Measurements from ENCODE around the gene PIGL.

PIGL gene

DNA sequence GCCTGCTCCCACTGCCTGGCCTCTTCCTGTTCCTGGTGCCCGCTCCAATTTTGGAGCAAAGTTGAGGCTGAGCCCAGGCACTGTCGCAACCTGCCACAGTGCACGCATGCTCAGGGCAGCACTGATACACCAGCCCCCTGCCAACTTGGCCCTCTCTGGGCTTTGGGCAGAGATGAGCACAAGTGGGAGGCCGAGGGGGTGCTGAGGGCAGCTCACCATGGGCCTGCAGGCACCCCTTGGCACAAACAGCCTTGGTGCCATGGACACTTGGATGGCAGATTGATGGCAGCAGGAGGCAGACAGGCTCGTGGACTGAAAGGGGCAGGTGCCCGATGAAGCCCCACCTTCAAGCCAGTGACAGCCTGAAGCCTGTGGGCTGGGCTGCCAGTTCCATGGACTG is 42.9 kb downstream of the PIGL start:
- no peak overlapping the region for H3K4me3 ChIP-seq (ENCODE audit: low read length)
- no peak overlapping the region for H2AFZ ChIP-seq (ENCODE audit: low read length)
- H3K79me2 ChIP-seq (ENCODE audit: low read length) = no peaks in the 10 kb centered on the region
- no peaks in the 10 kb centered on the region for H3K27me3 ChIP-seq (replicated peaks; ENCODE audit: insufficient read depth, low read length)
- no peaks in the 10 kb centered on the region for H3F3A ChIP-seq (ENCODE audit: insufficient read depth, low read length)
- TF ChIP-seq, protein P1, sequence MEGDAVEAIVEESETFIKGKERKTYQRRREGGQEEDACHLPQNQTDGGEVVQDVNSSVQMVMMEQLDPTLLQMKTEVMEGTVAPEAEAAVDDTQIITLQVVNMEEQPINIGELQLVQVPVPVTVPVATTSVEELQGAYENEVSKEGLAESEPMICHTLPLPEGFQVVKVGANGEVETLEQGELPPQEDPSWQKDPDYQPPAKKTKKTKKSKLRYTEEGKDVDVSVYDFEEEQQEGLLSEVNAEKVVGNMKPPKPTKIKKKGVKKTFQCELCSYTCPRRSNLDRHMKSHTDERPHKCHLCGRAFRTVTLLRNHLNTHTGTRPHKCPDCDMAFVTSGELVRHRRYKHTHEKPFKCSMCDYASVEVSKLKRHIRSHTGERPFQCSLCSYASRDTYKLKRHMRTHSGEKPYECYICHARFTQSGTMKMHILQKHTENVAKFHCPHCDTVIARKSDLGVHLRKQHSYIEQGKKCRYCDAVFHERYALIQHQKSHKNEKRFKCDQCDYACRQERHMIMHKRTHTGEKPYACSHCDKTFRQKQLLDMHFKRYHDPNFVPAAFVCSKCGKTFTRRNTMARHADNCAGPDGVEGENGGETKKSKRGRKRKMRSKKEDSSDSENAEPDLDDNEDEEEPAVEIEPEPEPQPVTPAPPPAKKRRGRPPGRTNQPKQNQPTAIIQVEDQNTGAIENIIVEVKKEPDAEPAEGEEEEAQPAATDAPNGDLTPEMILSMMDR (IDR thresholded peaks at IDR 0.05; ENCODE audit: low read length) = no peak
- no peak for TF ChIP-seq EZH2 (optimal IDR thresholded peaks at IDR 0.05; ENCODE audit: low read depth, low read length)
- H3K4me1 ChIP-seq (ENCODE audit: low read length) = no peaks in the 10 kb centered on the region
- DNase-seq = no peak
- H3K9me3 ChIP-seq (replicated peaks; ENCODE audit: insufficient read depth, low read length) = no peaks in the 10 kb centered on the region
- no peaks in the 10 kb centered on the region for H3K36me3 ChIP-seq (replicated peaks; ENCODE audit: insufficient read depth, low read length)
- no peak overlapping the region for H3K4me2 ChIP-seq (ENCODE audit: low read depth, low read length)
- H4K20me1 ChIP-seq (ENCODE audit: insufficient read depth, low read length) = no peaks in the 10 kb centered on the region
- no peaks in the 10 kb centered on the region for H3K9me2 ChIP-seq (replicated peaks; ENCODE audit: insufficient read depth, low read length)
- H3K9ac ChIP-seq (ENCODE audit: low read length) = no peak overlapping the region
- no peak overlapping the region for H3K27ac ChIP-seq (ENCODE audit: low read length)

DNA sequence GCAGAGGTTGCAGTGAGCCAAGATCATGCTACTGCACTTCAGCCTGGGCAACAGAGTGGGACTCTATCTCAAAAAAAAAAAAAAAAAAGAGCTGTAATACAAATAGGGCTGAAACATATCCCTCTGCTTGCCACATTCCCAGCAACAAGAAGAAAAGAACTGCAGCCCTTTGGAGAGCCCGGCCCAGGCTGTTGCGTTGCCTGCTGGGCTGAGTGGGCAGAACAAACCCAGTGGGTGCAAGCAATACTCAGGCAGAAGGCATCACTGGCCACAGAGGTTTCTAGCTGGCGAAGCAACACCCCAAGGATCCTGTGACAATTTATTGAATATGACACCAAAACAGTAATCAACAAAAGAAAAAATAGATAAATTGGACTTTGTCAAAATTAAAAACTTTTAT is 44.0 kb downstream of the PIGL start:
- Histone ChIP-seq H3K27me3 (replicated peaks; ENCODE audit: insufficient read depth, low read length) (no peaks in the 10 kb centered on the region), H3K27ac (ENCODE audit: low read length) (no peak overlapping the region)

DNA sequence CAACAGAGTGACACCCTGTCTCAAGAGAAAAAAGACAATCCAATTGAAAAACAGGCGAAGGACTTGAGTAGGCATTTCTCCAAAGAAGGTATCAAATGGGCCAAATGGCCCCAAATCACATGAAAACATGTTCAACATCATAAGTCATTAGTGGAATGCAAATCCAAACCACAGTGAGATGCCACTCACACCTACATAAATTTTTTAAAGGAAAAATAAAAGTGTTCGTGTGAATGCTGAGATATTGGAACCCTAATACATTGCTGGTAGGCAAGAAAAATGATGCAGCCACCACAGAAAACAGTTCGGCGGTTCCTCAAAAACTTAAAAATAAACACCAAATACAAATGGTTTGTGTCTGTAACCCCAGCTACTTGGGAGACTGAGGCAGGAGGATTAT is 45.2 kb downstream of the PIGL start:
- no peaks in the 10 kb centered on the region for H3F3A ChIP-seq (ENCODE audit: insufficient read depth, low read length)
- no peaks in the 10 kb centered on the region for H4K20me1 ChIP-seq (ENCODE audit: insufficient read depth, low read length)
- no peak for DNase-seq

More for the DNA sequence above, 44.0 kb downstream of the PIGL start:
- TF ChIP-seq EZH2phosphoT487 (IDR thresholded peaks at IDR 0.05; ENCODE audit: low read length) (no peak), EZH2 (optimal IDR thresholded peaks at IDR 0.05; ENCODE audit: low read depth, low read length) (no peak)
- TF ChIP-seq, protein P1 (IDR thresholded peaks at IDR 0.05; ENCODE audit: low read length) = no peak
- no peaks in the 10 kb centered on the region for H3K79me2 ChIP-seq (ENCODE audit: low read length)
- H3K9me3 ChIP-seq (replicated peaks; ENCODE audit: insufficient read depth, low read length) = no peaks in the 10 kb centered on the region
- H3K9ac ChIP-seq (ENCODE audit: low read length) = no peak overlapping the region
- H3K4me1 ChIP-seq (ENCODE audit: low read length) = no peaks in the 10 kb centered on the region
- no peaks in the 10 kb centered on the region for H3F3A ChIP-seq (ENCODE audit: insufficient read depth, low read length)
- no peak overlapping the region for H2AFZ ChIP-seq (ENCODE audit: low read length)
- no peak overlapping the region for H3K4me2 ChIP-seq (ENCODE audit: low read depth, low read length)
- no peaks in the 10 kb centered on the region for H4K20me1 ChIP-seq (ENCODE audit: insufficient read depth, low read length)
- no peak overlapping the region for H3K4me3 ChIP-seq (ENCODE audit: low read length)
- H3K9me2 ChIP-seq (replicated peaks; ENCODE audit: insufficient read depth, low read length) = no peaks in the 10 kb centered on the region
- H3K36me3 ChIP-seq (replicated peaks; ENCODE audit: insufficient read depth, low read length) = no peaks in the 10 kb centered on the region
- DNase-seq = no peak

DNA sequence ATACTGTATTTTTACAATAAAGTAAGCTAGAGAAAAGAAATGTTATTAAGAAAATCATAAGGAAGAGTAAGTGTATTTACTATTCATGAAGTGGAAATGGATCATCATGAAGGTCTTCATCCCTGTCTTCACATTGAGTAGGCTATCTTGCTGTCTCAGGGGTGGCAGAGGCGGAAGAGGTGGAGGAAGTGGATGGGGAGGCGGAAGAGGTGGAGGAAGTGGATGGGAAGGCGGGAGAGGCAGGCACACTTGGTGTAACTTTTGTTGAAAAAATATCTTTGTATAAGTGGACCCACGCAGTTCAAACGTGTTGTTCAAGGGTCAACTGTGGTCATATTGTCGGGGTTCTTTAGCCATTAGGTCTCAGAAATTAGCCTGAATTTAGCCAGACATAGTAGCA is 50.2 kb downstream of the PIGL start:
- H3K4me1 ChIP-seq (ENCODE audit: low read length) = no peaks in the 10 kb centered on the region
- H3F3A ChIP-seq (ENCODE audit: insufficient read depth, low read length) = no peaks in the 10 kb centered on the region
- H3K9ac ChIP-seq (ENCODE audit: low read length) = no peak overlapping the region
- no peak overlapping the region for H2AFZ ChIP-seq (ENCODE audit: low read length)
- H3K9me2 ChIP-seq (replicated peaks; ENCODE audit: insufficient read depth, low read length) = no peaks in the 10 kb centered on the region
- DNase-seq = no peak
- no peak overlapping the region for H3K4me3 ChIP-seq (ENCODE audit: low read length)
- H4K20me1 ChIP-seq (ENCODE audit: insufficient read depth, low read length) = no peaks in the 10 kb centered on the region
- H3K9me3 ChIP-seq (replicated peaks; ENCODE audit: insufficient read depth, low read length) = no peaks in the 10 kb centered on the region
- H3K79me2 ChIP-seq (ENCODE audit: low read length) = no peaks in the 10 kb centered on the region
- no peaks in the 10 kb centered on the region for H3K27me3 ChIP-seq (replicated peaks; ENCODE audit: insufficient read depth, low read length)
- no peaks in the 10 kb centered on the region for H3K36me3 ChIP-seq (replicated peaks; ENCODE audit: insufficient read depth, low read length)
- TF ChIP-seq EZH2phosphoT487 (IDR thresholded peaks at IDR 0.05; ENCODE audit: low read length) (no peak), EZH2 (optimal IDR thresholded peaks at IDR 0.05; ENCODE audit: low read depth, low read length) (no peak)
- TF ChIP-seq, protein P1 (IDR thresholded peaks at IDR 0.05; ENCODE audit: low read length) = no peak
- H3K27ac ChIP-seq (ENCODE audit: low read length) = no peak overlapping the region
- no peak overlapping the region for H3K4me2 ChIP-seq (ENCODE audit: low read depth, low read length)

More for the DNA sequence above, 45.2 kb downstream of the PIGL start:
- no peaks in the 10 kb centered on the region for H3K36me3 ChIP-seq (replicated peaks; ENCODE audit: insufficient read depth, low read length)
- no peak overlapping the region for H3K9ac ChIP-seq (ENCODE audit: low read length)
- no peaks in the 10 kb centered on the region for H3K27me3 ChIP-seq (replicated peaks; ENCODE audit: insufficient read depth, low read length)
- no peaks in the 10 kb centered on the region for H3K4me1 ChIP-seq (ENCODE audit: low read length)
- TF ChIP-seq EZH2 (optimal IDR thresholded peaks at IDR 0.05; ENCODE audit: low read depth, low read length) = no peak
- no peak for TF ChIP-seq EZH2phosphoT487 (IDR thresholded peaks at IDR 0.05; ENCODE audit: low read length)
- no peaks in the 10 kb centered on the region for H3K79me2 ChIP-seq (ENCODE audit: low read length)
- no peak overlapping the region for H2AFZ ChIP-seq (ENCODE audit: low read length)
- no peak overlapping the region for H3K27ac ChIP-seq (ENCODE audit: low read length)
- H3K4me2 ChIP-seq (ENCODE audit: low read depth, low read length) = no peak overlapping the region
- no peaks in the 10 kb centered on the region for H3K9me3 ChIP-seq (replicated peaks; ENCODE audit: insufficient read depth, low read length)
- no peak overlapping the region for H3K4me3 ChIP-seq (ENCODE audit: low read length)
- no peaks in the 10 kb centered on the region for H3K9me2 ChIP-seq (replicated peaks; ENCODE audit: insufficient read depth, low read length)

Data from MM.1S (cell line).